COR-L47 (cell line): ENCODE measurements around the gene DOCK1.

Experiments used
- DNase-seq: peaks from one replicate; lab custom pipeline; 2025; lab: John Stamatoyannopoulos, UW

The DOCK1 gene

GRCh38 chr10:127428385-127428980, 523.3 kb downstream of the DOCK1 start:
- no peak for DNase-seq

DNA sequence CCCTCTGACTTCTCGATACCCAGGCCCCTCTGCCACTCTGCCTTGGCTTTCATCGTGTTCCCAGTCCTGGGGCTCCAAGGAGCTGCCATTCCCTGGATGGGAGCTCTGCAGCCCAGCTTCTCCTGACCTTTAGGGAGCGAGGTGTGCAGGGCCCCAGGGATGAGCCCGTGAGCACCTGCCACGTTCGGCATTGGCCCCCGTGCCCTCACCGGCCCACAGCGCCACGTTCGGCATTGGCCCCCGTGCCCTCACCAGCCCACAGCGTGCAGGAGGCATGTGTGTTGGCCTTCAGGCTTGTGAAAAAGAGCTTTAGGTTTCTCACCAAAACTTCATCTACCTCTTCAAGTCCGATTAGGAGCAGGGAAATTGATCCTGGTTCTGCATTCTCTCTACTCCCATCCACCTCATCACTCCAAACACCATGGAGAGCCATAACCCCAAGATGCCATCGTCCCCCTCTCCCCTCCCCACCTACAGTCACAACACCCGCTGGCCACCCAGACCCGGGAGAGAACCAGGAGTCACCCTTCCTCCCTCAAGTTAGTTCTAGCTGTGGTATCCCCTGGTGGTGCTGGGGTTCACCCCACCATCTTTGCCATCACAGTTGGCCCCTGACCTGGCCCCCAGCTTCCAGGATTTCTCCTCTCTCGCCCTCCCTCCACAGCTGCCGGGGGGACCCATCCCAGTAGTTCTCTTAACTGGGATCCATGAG, 524.5 kb downstream of the DOCK1 start:
- no peak for DNase-seq

DNA sequence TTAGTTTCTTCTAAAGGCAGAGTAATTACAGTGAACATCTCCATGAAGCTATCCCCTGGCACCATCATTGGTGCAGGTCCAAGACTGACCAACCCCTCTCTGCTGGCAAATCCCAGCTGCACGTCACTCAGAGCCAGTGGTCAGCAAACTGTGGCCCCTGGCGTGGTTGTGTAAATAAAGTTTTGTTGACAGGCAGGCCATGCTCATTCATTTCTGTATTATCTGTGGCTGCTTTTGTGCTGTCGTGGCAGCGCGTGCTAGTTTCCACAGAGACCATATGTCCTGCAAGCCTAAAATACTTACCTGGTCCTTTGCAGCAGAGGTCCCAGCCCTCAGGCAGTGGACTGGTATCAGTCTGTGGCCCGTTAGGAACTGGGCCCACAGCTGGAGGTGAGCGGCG, 526.3 kb downstream of the DOCK1 start:
- no peak for DNase-seq

DNA sequence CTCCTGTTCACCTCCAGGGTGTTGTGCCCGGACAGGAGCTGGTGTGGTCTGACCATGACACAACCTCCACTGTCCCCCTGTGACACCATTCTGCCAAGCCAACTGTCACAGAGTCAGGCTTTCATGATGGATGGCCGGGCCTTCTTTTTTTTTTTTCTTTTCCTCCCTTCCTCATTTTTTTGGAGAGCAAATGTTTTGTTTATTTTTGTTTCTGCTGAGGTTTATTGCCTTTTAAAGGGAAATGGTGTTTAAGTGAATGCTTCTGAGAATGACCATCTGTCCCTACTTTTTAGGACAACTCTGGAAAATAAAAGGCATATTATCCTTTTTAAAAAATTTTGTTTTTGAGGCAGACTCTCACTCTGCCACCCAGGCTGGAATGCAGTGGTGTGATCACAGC, 528.8 kb downstream of the DOCK1 start:
- no peak for DNase-seq

DNA sequence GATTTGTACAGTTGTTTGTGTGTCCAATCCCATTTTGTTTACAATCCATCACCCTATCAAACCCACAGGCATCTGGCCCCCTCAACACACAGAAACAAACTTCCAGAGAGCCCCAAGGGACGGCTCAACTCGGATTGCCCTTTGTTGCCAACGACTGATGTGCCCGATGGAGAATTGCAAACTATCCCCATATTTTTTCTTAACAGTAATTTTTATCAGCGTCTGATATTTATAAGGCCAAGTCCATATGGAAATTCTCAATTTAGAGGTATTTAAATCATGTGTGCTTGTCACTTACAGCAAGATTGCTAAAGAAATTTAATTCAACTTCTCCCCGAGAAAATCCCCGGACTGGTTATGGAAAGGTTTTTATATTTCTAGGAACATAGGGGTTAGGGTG, 530.0 kb downstream of the DOCK1 start:
- no peak for DNase-seq

DNA sequence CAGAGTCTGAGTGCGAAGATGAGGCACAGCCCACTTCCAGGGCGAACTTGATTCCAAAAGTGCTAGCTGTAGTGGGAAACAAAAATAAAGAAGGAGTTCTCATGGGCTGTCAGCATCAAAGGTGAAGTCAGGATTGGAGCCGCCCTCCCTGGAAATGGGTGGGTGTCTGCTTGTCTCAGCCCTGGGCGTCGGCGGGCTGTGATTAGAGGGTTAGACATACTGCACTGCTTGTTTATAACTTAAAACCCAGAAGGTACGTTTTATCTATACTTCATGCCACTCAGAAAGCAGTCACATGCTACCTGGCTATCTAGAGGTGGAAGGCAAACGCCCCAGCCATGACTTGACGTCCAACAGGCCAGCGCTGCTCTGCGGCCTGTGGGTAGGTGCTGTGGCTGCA, 535.1 kb downstream of the DOCK1 start:
- DNase-seq: no peak

- no peak for DNase-seq
Measured at GRCh38 chr10:127441350-127442219, 536.4 kb downstream of the DOCK1 start.

- no peak for DNase-seq
Measured at GRCh38 chr10:127442220-127442525, 536.9 kb downstream of the DOCK1 start.

DNA sequence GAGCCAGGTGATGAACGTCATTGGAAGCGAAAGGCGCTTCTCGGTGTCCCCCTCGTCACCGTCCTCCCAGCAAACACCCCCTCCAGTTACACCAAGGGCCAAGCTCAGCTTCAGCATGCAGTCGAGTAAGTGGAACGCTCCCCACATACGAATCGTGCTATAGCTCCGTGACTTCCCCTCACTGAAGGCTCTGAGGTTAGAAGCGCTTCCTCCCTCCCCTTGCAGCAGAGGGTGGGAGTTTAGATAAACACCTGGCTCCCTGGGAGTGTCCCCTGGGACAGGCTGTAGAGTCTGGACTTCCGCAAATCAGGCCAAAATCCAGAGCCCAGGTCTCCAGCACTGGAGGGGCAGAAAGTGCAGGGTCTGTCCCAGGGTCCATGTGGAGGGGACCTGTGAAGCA, 538.9 kb downstream of the DOCK1 start:
- no peak for DNase-seq

DNA sequence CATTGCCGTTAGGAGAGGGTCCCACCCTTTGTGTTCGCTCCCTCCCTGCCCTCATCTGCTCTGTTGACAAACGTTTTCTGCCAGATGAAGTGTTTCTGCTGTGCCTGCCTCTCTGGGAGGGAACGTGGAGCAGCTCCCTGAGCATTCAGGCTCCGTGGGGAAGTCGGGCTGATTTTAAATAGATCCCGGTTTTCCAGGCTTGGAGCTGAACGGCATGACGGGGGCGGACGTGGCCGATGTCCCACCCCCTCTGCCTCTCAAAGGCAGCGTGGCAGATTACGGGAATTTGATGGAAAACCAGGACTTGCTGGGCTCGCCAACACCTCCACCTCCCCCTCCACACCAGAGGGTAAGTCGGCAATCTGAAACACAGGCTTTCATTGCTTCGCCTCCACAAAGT, 542.0 kb downstream of the DOCK1 start:
- no peak for DNase-seq

DNA sequence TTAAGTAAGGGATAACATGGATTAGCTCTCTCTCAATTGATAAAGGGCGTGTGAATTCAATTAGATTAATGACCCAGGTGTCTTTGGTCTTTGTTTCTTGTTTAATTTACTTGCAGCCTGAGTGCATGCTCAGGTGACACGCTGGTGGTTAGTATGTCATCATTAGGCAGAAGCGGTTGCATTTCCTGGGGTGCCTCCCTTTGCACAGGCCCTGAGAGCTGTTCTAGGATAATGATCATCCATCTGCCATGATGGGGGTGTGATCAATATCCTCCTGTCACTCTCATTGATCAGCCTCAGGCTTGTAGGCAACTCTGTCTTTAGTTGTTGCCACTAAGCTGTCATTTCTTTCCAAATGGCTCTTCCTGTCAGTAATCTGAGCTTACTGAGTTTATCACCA, 544.3 kb downstream of the DOCK1 start:
- DNase-seq: no peak

DNA sequence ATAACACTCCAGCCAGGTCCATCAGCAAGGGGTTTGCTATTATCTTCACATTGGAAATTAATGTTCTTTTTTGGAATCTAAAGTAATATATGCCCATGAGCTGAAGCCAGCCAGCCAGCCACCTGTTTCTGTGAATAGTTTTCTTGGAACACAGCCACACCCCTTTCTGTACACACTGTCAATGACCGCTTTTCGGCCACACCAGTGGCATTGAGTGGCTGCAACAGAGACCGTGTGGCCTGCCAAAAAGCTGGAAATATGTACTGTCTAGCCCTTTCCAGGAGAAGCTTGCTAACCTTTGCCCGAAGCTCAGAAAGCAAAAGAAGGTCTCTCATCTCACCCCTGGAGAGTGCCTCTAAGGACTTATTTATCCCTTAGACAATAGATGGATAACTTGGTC, 545.4 kb downstream of the DOCK1 start:
- no peak for DNase-seq

GRCh38 chr10:127451628-127452027, 546.4 kb downstream of the DOCK1 start:
- no peak for DNase-seq

- no peak for DNase-seq
Measured at GRCh38 chr10:127452568-127452967, 547.3 kb downstream of the DOCK1 start.

- DNase-seq: no peak
Measured at GRCh38 chr10:127453706-127454105, 548.5 kb downstream of the DOCK1 start.

DNA sequence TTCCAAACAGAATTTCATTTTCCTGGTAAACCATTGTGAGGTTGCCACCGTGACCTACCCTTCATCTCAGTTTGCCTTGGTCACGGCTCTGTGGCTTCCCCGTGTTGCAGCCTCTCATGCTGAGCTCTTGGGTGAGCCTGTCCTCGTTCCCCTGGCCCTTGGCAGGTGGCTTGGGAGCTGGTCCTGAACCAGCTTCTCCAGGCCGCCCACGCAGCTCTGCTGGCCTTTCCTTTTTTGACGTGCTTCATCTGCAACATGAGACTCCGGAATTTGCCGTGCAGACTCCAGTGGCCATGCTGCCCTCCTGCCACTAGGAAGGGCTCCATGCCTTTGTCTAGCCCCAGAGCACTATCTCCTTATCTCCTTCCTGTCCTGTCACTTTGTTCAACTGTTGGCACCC, 550.9 kb downstream of the DOCK1 start:
- no peak for DNase-seq

DNA sequence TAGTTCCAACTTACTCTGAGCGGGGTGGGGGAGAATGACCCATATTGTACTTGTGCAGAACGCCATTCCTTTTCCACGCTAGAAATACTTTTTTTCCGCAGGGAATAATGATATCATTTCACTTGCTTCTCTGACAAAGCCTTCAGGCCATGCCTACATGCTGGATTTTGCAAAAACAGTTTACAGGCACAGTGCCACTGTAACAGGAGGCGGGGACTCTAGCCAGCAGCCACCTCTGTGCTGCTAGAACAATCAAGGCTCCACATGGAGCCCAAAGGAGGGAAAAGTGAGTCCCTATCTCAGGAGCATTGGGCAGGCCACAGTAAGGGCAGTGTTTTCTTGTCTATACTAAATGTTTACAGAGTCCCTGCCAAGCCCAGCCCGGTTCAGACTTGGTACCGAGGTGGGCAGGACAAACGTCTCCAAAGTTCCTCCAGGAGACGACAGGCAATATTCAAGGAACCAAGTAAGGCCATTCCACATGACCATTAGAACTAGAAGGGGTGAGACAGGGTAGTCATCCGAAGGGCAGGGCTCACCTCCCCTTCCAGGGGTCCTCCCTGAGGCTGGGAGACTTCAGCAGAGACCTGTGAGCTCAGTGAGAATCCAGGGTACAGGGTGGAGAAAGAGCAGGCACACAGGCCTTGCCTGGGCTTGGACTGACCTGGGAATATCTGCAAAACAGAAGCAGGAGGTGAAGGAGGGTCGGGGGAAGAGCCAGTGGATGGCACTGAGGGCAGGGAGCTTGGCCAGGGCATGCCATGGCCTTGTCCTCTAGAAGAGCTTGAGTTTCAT, 553.0 kb downstream of the DOCK1 start:
- no peak for DNase-seq

- DNase-seq: no peak
Measured at GRCh38 chr10:127458829-127459228, 553.6 kb downstream of the DOCK1 start.

DNA sequence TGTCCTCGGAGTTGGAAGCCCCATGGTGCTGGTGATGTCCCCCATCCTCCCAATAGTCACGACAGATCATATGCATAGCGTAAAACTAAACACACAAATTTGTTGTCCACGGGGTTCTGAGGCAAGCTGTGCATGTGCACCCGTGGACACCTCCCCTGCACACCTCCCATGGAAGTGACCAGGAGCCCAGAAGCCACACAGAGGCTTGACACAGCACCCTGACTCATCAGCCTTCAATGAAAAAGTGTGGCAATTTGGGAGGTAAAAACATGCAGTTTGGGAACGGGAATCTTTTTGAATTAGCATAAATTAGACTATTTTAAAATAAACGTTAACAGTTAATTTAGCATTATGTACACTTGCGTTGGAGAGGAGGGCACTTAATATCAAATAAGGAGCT, 554.7 kb downstream of the DOCK1 start:
- no peak for DNase-seq

DNA sequence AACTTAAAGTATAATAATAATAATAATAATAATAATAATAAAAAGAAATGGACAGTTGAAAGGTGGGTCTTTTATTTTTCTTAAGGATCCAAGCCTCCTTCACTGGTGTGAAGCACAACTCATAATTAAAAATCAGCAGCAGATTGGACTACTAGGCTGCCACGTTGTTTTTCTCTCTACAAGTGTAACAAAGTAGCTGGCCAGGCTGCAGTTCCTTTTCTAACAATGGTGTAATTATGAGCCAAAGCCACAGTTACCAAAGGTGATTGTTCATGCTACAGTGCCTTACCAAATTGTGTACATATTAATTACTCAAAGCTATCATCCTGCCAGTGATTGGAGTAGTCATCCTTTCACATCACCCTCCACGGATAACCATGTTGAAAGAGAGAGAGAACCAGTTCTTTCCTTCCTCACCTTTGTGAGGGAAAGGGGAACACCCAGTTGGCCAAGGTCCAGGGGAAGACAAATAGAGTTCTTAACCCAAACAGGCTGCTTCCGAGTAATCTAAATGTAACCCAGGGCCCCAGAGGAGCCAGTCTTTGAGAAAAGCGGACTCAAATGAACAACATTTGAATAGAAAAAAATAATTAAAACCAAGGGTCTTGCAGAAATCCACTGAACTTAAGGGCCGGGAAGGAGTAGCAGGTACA, 557.5 kb downstream of the DOCK1 start:
- DNase-seq: no peak

DNA sequence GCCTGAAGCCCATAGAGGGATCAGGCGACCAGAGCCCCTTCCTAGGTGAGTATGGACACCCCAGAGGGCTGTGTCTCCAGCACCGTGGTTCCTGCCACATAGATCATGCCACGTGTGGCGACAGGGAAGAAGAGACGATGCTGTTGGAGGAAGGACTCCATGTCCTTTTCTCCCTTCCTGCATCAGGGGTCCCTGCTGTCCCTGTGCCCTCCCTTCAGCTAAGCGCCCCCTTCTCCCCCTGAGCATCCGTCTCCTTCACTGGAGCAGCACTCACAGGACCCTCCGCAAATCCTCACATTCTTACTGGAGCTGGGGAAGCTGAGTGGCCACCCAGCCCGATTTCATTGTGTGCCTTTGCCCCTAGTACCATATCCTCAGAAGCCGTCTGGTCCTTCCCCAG, 558.3 kb downstream of the DOCK1 start:
- no peak for DNase-seq

GRCh38 chr10:127464561-127464960, 559.3 kb downstream of the DOCK1 start:
- no peak for DNase-seq
